Activated CD4-positive, alpha-beta T cell treated with anti-CD3 and anti-CD28 coated beads, Interleukin-2, Interleukin-4, amounts not matched to agents 100 ng/mL and 50 ng/mL, durations not matched to agents 16 hours and 8 hours (primary cell): ENCODE measurements around the gene PRIMPOL.
"Not testable (repeated sequence)": the region's sequence is repeated elsewhere in the genome, so short reads cannot be mapped to it uniquely, and the experiment has no call there.

Experiments used
- DNase-seq: peaks from one replicate; pipeline ENCODE4 v3.0.0-alpha.2; 2020; ENCODE audit warnings: low spot score

PRIMPOL gene

DNA sequence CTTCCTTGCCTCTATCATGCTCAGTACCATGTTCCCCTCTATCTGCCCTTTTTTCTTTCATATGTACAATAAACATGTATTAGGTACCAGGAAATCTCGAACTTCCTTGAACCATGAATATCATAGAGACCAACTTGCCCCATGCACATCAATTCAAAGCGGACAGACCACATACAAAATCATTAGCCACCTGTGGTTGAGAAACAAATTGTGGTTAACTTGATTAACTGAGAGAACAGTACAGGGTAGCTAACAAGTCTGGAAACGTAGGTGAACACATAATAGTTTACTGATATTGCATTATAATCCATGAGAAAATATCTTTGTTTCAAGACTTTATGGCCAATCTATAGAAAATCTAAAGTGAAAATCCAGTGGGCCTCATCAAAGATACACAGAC lies 8.5 kb upstream of the PRIMPOL start:
- DNase-seq, result no peak

GRCh38 chr4:184641451-184641850 lies 8.1 kb upstream of the PRIMPOL start:
- no peak for DNase-seq

- no peak for DNase-seq
Observed at GRCh38 chr4:184643731-184644130, 5.8 kb upstream of the PRIMPOL start.

DNA sequence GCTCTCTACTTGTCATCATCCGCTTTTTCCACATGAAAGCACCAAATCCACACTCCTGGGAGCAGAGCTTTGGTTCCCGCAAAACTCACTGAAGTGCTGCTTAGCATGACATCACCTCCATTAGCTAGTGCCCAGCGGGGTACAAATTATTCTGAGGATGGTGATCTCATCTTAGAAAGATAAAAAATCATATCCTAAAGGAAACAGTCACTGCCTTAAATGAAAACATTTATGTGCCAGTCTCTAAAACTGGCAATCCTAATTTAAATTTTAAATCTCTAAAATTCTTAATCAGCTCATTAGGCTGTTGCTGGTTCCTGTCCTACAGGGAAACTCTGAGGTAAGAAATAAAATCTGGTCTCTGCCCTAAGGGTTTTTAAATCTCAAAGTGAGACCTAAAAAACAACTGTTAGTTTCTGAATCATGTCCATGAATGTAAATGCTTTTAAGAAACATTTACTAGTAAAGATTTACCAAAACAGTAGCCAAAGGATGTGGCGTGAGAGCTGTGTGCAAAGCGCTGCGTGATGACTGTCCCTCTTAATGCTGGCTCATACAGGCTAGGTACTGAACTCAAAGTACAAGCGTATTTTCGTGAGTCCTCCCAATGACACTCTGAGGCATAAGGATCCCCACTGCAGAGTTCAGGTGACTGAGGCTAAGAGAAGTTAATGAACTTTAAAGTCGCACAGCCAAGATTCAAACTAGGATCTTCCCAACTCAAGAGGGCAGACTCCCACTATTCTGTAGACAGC lies 4.8 kb upstream of the PRIMPOL start:
- no peak for DNase-seq

DNA sequence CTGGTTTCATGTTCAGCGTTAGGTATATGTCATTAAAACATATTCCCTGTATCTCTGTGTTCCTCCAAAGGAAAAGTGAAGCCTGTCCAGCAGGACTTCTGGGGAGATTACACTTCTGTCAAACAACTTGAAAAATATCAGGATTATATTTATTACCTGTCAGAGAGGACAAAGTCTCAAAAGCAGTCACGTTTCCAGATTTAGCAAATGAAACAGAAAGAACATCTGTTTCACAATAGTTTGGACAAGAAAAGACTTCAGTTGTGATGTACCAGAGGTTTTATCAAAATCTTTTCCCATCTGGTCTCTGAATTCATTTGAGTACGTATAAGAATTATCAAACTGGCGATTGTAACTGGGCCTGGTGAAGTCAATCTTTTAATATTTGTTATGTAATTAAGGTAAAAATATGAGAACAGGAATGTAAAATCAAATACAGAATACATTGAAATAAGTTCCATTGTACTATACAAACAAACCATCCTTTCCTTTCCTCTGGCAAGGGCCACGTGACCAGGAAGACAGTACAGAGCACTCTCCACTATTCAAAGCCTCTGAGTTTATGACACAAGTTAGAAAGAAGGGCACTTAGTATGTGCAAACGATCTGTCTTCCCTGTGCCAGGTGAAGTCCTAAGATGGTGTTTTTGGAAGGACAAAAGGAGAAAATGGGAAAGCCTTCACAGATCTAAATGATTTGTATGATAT lies 3.5 kb upstream of the PRIMPOL start:
- DNase-seq, result no peak

DNA sequence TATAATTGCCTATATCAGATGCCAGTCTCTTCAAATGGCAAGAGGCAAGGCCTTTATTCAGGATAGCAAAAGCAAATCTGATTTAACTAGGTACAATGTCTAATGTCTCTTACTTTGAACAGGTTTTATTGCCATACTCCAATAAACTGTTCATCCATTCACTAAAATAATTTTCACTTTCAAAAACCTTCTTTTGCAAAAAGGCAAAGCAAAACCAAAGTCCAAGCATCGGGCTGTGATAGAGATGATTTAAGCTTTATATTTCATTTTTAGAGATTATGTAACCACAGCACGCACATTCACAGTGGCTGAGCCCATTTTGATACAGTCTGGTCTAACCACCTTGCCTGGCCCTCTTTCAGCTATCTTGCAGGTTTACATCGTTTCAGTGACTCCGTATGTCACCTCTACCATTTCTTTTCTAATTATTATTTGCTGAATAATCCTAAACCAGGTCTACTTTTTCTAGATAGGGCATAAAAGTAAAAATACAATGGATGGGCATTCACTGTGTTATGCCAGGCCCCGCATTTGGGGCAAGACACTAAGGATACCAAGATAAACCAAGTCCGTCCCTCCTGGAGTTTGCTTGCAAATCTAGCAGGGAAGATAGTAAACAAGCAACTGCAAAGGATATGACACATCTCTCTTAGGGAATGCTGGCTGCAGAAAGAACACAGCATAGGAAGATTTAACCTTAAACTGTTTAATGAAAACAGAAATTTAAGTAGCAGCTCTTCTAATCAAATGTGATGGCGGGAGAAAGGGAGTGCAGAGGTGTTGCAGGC lies 2.1 kb upstream of the PRIMPOL start:
- DNase-seq, result no peak

DNA sequence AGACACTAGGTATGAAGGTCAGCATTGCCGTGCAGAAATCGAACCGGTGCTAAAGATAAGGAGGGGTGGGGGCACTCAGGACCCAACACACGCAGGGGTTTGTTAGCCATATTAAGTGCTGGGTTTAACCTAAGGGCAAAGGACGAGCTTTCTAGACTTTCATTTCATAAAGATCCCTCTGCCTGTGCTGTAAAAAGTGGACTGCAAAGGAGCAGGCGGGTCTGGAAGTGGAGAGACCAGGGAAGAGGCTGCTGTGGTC lies 1.6 kb upstream of the PRIMPOL start:
- no peak for DNase-seq

GRCh38 chr4:184648313-184649025 lies 1.1 kb upstream of the PRIMPOL start:
- peak; percentile 52 for DNase-seq

- DNase-seq, result no peak
Observed at GRCh38 chr4:184649971-184650855, 675 bp downstream of the PRIMPOL start.

- DNase-seq, result no peak
Observed at GRCh38 chr4:184651899-184652298, 2.4 kb downstream of the PRIMPOL start.

- DNase-seq, result not testable (repeated sequence)
Observed at GRCh38 chr4:184652681-184653080, 3.1 kb downstream of the PRIMPOL start.

- no peak for DNase-seq
Observed at GRCh38 chr4:184653650-184654049, 4.1 kb downstream of the PRIMPOL start.

- no peak for DNase-seq
Observed at GRCh38 chr4:184655889-184656869, 6.6 kb downstream of the PRIMPOL start.

GRCh38 chr4:184657144-184657543 lies 7.6 kb downstream of the PRIMPOL start:
- no peak for DNase-seq

GRCh38 chr4:184657820-184658219 lies 8.3 kb downstream of the PRIMPOL start:
- DNase-seq, result not testable (repeated sequence)

- no peak for DNase-seq
Observed at GRCh38 chr4:184660978-184661377, 11.4 kb downstream of the PRIMPOL start.

DNA sequence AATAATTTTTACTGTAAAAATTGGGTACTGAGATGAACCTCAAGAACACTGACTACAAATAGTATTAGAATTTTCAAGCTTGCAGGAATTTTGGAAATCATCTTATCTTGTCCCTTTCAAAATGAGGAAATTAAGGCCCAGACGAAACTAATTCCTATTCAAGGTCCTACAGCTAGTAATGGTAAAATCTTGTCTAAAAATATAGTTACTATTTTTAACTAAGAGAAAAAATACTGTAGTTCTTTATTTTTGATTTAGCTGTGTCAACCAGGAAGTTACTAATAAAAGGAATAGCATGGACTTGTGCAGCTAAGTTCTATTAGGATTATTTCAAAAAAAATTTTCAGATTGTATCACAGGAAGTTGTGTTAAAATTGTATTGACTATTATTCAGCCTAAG lies 12.7 kb downstream of the PRIMPOL start:
- no peak for DNase-seq

GRCh38 chr4:184664445-184665210 lies 15.1 kb downstream of the PRIMPOL start:
- no peak for DNase-seq

- no peak for DNase-seq
Observed at GRCh38 chr4:184666670-184667069, 17.1 kb downstream of the PRIMPOL start.
